ENCODE results near the gene ARHGDIB.
A peak's percentile ranks its signal among the peaks of the same experiment; 100 is the strongest.

ARHGDIB gene
- total RNA-seq, result 351 to 713 (median 608) reads per million in 4 experiments

DNA sequence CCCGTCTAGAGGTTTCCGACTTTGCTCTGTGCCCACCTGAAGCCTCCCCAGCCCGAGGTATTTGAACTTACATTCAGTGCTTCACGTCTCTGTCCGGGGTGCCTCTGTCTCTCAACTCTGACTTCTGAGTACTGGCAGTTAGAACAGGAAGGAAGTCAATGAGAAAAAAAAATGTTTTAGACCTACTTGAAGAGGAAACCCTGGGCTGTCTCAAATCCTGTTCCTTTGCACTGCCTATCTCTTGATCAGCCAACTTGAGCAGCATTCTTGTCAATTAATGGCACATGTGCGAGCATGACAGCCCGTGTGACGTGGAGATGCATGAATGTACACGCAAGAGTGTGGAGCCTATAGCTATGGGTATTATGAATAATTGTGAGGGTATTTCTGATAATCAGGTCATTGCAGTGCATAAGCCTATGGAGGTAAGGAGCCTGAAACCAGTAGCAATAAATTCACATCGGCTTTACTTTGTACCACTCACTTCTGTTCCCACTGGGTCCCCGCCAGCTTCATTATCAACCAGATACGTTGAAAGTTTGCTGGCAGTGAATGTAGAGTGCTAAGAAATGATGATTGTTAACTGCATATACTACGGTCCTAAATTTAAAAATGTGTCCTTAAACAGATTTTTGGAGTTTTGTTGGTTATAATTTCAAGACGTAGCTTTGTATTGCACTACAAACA lies at the start of gene ARHGDIB:
Gene ARHGDIB (minus strand): TSS at position 136 of the 687 bp plus-strand sequence. CDS start 10,889 bp downstream, outside the sequence.
- peak; percentile 67 for DNase-seq

DNA sequence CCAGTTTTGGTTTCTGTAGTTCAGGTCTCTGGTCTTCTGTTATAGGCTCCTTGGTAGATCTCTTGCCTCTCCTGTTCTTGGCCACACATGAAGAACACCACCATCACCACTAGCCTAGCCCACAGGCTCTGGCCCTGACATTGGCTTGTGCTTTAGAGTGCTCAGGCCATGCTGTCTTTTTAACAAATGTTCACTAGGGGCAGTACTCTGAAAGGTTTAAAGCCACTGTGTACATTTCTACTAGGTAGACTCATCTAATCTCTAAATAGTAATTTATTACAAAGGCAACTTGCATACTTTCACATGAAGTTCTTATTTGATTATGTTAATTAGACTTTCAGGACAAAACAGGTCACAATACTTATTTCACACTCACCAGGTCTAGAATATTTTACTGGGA lies 49.8 kb upstream of the ARHGDIB start:
- no peak for DNase-seq

DNA sequence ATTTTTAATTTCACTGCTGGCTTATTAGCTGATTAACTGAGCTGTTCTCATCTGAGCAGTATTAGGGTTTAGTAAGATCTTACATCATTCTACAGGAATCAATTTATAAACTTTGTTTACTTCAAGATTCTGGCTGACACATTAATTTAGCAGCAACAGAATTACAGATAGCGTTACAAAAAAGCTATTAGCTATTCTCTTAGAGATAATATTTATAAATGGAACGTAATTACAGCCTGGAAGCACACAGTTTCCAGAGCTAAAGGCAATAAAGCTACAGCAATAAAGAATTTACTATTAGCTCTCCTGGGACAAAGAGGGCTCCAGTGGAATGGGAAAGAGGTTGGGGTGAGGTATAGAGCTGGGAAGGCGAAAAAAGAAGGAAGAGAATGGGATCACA lies 46.1 kb upstream of the ARHGDIB start:
- no peak for DNase-seq

DNA sequence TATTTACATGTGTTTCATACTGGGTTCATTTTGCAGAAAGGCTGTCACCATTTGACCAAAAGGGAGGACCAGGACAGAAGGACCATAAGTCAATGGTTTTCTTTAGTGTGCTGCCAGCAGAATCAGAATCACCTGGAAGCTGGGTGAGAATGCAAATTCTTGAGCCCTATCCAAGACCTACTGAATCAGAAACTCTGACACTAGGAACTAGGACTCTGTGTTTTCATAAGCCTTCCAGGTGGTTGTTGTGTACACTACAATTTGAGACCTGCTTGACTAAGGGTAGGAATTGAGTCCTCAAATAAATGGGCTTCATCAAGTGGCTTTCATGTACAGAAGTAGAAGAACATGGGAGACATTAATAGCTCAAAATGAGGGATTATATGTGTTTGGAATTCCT lies 43.7 kb upstream of the ARHGDIB start:
- no peak for DNase-seq

DNA sequence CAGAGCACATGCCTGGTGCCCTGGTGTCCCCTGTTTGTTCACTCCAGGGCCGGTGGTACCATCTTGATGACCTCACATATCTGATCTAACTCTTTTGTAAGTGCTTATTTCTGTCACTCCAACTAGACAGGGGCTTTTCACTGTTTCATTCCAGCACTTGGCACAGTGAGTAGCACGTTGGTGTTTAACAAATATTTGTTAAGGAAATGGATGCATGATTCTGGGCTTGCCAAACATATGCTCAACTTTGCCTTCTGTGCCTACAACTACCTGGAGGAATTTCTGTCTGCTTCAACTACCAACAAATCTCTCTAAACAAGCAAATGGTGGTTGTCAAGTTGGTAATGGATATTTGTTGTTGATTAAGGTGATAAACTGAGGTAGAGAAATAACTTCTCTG lies 43.0 kb upstream of the ARHGDIB start:
- DNase-seq, result no peak

DNA sequence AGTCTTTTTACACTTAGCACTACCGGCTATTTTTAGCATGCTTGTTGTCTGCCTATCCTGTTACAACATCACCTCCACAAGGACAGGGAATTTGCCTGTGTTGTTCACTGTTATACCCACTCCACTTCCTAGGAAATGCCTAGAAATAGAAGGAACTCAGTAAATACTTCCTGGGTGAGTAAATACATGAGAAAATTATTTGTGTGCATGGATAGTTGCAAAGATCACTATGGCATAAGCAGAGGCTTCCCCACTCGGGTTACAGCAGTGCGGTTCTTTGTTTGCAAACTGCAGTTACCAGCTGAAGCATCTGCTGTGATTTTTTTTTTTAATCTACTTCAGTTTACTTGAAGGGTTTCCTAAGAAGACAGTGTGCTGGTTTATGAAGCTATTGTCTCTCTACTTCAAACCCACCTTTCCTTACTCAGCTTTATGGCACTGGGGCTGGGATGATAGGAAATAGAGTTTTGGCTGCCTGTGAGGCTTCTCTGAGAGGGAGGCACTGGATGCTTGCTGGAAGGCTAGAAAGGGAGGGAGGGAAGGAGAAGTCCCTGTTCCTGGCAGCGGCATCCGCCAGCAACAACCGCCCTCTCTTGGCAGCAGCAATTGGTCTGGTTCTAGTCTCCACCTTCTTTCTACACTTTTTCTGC lies 40.5 kb upstream of the ARHGDIB start:
- no peak for DNase-seq

DNA sequence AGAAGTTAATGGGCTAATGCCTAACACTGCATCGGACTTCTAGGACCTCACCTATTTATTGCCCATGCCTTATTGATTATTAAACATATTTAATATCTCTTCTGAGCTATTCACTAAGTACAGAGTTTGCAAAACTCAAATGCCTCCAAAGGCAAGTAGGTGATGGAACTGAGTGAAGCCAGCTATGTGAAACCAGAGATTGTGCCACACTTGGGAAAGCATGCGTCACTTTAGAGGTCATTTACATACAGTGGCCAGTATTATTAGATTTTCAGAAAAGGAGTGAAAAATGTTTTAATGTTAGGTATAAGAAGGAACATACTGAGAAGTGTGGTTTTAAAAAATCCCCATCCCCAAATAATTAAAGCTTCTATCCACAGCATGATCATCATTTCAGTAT lies 39.2 kb upstream of the ARHGDIB start:
- no peak for DNase-seq

DNA sequence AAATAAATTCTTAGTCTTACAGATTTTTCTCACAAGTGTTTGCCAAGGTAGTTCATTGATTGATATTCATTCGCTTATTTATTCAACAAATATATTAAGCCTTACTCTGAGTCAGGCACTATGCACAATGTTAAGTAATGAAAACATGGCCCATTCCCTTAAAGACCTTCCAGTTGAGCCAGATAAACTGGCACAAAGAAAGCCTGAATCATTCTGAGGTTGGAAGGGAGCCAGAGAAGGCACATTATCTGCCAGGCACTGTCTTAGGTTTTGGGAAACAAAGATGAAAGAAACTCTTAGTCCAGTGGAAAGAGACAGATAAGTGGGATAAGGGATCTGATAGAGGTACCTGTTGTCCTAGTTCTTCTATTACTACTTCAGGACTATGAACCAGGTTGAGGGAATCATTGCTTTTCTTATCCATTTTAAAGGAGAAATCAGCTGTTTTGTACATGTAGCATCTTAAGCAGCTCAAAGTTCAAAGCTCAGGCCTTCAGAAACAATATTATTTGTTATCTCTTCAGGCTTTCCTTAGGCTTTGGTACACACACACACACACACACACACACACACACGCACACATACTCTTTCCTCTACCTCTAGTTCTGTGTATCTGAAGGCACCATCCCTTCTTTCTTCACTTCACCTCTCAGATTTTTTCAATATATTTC lies 38.4 kb upstream of the ARHGDIB start:
- no peak for DNase-seq

DNA sequence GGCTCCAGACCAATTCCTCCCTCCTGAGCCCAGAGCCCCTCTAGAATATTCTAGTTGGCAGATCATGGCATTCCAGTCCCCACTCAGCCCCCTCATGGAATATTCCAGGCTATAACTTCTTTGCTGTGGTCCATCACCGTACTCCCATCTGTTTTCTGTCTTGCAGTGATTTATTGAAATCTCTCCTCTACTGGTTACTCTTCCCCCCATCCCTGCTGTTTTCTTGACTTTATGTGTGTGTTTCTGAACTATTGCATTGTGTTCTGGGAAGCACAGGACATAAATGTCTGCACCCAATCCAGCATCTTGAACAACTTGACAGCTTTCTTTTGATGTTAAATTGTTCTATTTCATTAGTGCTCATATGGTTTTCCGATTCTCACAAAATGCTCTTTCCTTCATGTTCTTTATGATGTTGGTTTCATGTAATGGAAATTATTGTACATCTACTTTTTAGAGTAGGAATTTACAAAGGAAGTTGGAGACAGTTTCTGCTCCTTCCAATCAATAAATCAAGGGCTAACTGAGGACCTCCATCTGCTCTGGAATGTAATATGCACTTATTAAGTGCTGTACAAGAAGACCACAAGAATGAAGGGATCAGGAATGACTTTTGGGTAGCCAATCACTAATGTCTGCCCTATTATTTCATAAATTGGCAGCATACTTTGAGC lies 37.8 kb upstream of the ARHGDIB start:
- DNase-seq, result no peak

DNA sequence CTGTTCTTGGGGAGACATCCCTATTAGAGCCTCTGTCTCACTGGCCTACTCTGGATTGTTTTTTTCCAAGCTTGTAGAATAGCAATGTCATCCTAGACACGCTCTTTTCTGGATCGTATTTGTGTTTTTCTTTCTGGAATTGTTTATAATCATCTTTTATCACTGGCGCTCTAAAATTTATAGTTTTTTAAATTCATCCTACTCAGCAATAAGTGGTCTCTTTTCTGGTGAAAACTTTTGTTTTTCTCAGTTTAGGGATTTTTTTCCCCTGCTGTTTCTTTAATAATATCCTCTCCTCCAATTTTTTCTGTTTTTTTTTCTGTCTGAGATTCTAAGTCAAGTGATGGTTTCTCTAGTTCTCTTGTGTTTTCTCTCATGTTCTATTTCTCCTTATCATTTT lies 36.6 kb upstream of the ARHGDIB start:
- no peak for DNase-seq

DNA sequence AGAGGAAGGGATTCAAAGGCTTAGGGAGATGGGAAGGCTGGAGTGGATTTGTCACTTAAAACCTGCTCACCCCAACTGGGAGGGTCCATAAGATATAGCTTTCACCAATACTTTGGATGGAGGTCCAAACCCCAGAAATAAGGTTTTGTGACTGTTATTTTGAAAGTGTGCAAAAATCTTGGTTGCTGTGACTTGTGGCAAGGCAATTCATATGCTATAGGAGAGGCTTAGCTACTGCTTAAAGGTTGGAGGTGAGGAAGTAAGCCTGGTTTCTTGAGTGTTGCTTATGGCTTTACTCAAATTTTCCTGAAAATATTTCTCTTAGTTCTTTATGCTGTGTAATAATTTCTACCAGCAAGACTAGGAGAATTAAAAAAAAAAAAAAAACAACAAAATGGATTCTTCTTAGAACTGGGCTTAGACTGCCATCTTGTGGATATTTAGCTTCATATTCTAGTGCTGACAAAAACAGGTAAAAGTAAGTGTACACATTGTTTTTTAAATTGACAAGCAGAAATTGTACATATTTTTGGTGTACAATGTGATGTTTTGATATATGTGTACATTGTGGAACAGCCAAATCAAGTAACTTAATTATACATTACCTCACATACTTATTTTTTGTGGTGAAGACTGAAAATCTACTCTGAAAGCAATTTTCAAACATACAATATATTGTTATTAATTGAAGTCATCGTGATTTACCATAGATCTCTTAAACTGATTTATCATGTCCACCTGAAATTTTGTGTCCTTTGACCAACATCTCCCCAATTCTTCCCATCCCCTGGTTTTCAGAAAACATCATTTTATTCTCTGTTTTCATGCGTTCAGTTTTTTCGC lies 34.4 kb upstream of the ARHGDIB start:
- no peak for DNase-seq

DNA sequence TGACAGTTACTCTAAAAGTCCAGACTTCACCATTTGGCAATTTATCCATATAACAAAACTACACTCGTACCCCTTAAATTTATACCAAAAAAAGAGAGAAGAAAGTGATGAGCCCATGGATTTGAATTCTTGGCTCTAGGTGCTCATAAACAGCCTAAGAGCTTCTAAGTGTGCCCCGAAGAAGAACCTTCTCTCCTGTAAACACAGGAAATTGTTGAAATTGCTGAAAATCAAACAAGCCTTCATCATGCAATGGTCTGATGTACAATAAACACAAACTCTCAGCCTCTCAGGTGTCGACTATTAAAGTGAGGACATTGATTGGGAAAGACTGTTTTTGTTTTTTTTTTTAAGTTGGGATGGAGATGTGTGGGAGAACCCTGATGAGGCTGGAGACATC lies 33.2 kb upstream of the ARHGDIB start:
- DNase-seq, result no peak

DNA sequence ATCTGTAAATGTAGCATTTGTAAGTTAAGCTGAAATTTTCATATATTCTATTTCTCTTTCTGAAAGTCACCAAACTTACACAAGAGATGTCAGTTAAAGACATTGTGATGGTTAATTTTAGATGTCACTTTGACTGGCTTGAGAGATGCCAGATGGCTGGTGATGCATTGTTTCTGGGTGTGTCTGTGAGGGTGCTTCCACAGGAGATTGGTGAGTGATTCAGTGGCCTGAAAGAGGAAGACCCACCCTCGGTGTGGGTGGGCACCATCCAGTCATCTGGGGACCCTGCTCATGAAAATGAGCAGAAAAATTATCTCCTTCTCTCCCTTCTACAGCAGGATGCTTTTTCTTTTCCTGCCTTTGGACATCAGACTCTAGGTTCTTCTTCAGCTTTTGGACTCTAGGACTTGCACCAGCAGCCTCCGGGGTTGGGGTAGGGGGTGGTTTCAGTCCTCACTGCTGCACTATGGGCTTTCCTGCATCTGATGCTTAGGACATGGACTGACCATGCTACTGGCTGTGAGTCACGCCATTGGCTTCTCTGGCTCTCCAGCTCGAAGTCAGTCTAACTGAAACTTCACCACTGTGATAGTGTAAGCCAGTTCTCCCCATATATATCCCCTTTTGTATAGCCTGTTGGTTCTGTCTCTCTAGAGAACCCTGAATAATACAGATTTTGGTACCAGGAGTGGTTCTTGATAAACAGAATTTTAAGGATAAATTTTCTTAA lies 32.3 kb upstream of the ARHGDIB start:
- no peak for DNase-seq

DNA sequence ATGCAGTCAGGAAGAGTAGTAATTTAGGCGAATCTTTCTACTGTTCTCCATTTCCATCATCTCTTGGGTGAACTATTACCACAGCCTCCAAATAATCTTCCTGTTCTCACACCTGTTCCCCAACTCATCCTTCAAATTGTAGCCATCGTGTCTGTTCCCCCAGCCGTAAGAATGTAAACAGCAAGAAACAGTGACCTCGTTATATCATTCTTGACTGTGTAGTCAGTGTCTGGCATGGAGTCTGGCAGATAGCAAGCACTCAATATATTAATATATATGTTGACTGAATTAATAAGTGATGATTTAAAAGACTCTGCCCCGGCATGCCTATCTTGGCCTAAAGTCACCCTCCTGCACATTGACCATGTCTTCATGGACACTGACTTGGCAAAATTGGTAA lies 31.7 kb upstream of the ARHGDIB start:
- DNase-seq, result no peak

DNA sequence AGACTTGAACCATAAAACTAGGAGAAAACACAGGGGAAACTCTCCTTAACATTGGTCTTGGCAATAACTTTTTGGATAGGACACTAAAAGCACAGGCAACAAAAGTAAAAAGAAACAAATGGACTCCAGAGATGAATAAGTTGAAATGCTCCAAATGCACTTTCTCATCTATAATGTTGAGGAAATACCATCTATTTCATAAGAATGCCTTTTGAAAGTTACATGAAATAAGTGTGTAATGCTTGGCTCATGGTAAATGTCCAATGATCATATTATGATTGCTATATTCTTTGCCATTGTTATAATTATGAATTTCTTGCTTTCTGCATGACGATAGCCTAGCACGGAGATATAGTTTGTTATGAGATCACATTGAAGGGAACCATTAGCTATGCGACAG lies 31.3 kb upstream of the ARHGDIB start:
- no peak for DNase-seq

DNA sequence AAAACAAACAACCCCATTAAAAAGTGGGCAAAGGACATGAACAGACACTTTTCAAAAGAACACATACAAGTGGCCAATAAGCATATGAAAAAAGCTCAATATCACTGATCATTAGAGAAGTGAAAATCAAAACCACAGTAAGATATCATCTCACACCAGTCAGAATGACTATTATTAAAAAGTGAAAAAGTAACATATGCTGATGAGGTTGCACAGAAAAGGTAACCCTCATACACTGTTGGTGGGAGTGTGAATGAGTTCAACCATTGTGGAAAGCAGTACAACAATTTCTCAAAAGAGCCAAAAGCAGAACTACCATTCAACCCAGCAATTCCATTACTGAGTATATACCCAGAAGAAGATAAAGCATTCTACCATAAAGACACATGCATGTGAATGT lies 29.7 kb upstream of the ARHGDIB start:
- no peak for DNase-seq

DNA sequence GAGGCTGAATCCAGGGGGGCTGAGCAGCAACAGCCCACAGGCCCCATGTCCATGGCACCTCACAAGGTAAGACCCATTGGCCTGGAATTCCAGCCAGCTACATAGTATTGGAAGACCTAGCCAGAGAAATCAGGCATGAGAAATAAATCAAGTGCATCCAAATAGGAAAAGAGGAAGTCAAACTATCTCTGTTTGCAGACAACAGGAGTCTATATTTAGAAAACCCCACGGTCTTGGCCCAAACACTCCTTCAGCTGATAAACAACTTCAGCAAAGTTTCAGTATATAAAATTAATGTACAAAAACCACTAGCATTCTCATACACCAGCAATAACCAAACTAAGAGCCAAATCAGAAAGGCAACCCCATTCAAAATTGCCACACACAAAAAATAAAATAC lies 28.4 kb upstream of the ARHGDIB start:
- DNase-seq, result no peak

DNA sequence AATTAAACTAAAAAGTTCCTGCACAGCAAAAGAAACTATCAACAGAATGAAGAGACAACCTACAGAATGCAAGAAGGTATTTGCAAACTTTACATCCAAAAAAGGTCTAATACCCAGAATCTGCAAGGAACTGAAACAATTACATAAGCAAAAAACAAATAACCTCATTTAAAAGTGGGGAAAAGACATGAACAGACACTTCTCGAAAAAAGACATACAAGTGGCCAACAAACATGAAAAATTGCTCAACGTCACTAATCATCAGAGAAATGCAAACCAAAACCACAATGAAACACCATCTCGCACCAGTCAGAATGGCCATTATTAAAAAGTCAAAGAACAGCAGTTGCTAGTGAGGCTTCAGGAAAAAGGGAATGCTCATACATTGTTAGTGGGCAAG lies 26.6 kb upstream of the ARHGDIB start:
- DNase-seq, result no peak

DNA sequence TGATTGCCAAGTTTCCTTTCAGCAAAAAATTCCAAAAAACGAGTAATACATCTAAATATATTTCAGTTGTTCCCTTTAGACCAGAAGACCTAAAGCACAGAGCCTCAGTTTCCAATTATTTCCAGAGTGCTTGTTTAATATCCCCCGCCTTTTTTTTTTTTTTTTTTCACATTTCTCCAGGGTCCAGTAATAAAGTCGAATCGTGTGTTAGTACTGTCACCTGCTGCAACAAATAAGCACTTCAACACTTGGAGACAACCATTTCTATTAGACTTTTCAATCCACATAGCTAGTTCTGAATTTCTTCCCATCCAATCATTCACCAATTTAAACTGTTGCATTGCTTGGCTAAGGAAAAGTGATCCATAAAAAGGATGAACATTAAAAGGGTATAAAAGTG lies 25.0 kb upstream of the ARHGDIB start:
- DNase-seq, result no peak

DNA sequence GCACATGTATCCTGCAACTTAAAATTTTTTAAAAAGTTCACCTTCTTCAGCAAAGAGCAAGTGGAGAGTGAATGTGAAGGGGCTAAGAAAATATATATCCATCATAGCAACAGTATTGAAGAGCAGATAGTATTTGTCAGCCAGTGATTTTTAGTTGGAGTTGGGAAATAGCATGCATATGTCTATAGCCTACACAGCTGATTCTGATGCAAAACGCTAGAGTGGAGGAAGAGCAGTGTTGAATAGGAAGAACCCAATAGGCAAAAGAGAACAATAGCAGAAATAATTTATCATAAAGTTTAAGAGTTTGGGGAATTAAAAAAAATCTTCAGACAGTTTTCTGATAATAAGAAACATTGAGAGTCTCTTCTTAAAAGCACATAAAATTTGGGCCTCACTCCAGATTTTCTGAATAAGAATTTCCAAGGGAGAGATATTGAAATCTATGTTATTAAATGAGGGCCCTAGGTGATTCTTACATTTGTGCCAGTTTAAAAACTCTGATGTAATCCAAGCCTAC lies 23.4 kb upstream of the ARHGDIB start:
- DNase-seq, result no peak

DNA sequence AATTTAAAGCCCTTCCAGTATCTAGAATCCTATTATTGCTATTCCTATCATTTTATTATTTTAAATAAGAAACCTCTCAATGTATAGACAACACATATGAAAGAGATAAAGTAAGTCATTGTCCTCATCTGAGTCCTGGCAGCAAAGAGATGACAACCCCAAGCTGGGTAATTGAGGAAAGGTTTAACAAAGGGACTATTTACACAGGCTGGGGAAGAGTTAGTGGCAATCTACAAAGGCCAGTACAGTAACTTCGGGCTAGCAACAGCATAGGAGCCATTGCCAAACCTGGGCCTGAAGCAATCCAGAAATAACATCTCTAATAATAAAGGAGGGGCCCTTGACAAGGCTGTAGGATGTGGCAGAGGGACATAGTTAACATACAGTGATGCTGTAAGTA lies 22.6 kb upstream of the ARHGDIB start:
- no peak for DNase-seq

DNA sequence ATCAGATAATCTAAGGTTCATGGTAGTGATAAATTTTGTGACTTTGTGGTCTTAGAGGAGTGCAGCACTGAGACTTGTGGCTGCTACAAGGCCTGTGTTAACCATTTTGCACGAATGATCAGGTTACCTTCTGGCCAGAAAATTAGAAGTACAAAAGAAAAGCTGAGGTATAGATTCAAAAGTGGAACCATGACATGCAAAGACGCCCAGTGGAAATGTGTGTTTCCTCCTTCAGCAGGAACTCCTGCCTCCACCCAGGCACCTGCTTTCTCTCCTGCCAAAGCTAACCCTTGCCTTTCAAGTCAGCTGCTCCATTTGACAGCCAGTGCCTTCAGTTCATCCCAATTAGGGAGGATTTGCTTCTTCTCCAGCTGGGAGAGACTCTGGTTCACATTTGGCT lies 21.6 kb upstream of the ARHGDIB start:
- no peak for DNase-seq
